Epithelial cell of proximal tubule (primary cell): ENCODE results near the gene PATJ. TPM values are rescaled to one million over a fixed set of nuclear protein-coding genes. Genes with fewer than 3 reads are reported as not detected.

Experiments used
- DNase-seq: peaks from one replicate; pipeline ENCODE4 v3.0.0-alpha.2; 2011; ENCODE audit warnings: low read depth
- H3K4me3 ChIP-seq: 2 replicates; pipeline ENCODE4 v1.5.1; 2011; ENCODE audit warnings: low read depth, mild to moderate bottlenecking, low read length
- CTCF ChIP-seq: conservative IDR thresholded peaks from 2 replicates; pipeline ENCODE4 v1.5.1; 2012; ENCODE audit warnings: low read depth, mild to moderate bottlenecking, low read length
- total RNA-seq: library from RNA; depleted of rRNA; stranded (reverse); fragments of >200 nt; gene quantifications from 2 replicates; pipeline ENCODE4 v1.2.3, GENCODE V29; 2015

The PATJ gene
- total RNA-seq, 1 donor from 2014 or later, result 42.1 TPM

GRCh38 chr1:62227496-62227895, 485.2 kb downstream of the PATJ start:
- no peak overlapping the region for H3K4me3 ChIP-seq
- DNase-seq, result no peak
- no peak for TF ChIP-seq CTCF

Other genes with a start within 250 kb of the PATJ start
- 43.3 and 59.5 TPM in 2 replicates for gene TM2D1, start 17.3 kb upstream of the PATJ start, total RNA-seq